K562 (cell line): Measurements from ENCODE around the gene SAMD14. TPM values are rescaled to one million over a fixed set of nuclear protein-coding genes. Genes with fewer than 3 reads are reported as not detected.

ENCODE experiments used
- CXXC5 ChIP-seq: fragments of 250-450 bp; sonication (Bioruptor Pico); IDR thresholded peaks from 2 replicates; pipeline ENCODE4 v1.8.0; 2022; ENCODE audit warnings: inconsistent platforms, mild to moderate bottlenecking, moderate library complexity
- EGR1 ChIP-seq: fragments of 450-650 bp; conservative IDR thresholded peaks from 2 replicates; pipeline ENCODE4 v1.6.1; 2017; ENCODE audit warnings: mild to moderate bottlenecking
- EHMT2 ChIP-seq: fragments of 450-650 bp; IDR thresholded peaks from 2 replicates; pipeline ENCODE4 v1.6.1; 2018; ENCODE audit warnings: antibody characterized with exemption
- ELK1 ChIP-seq: sonication (generic); formaldehyde crosslinking; IDR thresholded peaks from 2 replicates; pipeline ENCODE4 v1.8.1; 2022; ENCODE audit warnings: missing genetic modification reagents
- FOS ChIP-seq: IDR thresholded peaks from 3 replicates; pipeline ENCODE4 v1.6.1; 2011; ENCODE audit not compliant: insufficient read length; ENCODE audit errors: extremely low read depth
- HNRNPK ChIP-seq: fragments of 200-400 bp; formaldehyde crosslinking; IDR thresholded peaks from one replicate; pipeline ENCODE4 v1.6.1; 2018; ENCODE audit warnings: mild to moderate bottlenecking, low read depth, low read length; ENCODE audit not compliant: poor library complexity, severe bottlenecking
- NR4A1 ChIP-seq, 2 experiments: fragments of 250-450 bp in 1 of 2; fragments of 450-650 bp in 1 of 2; sonication (Bioruptor Pico) in 1 of 2; IDR thresholded peaks; 2 replicates each; pipeline versions ENCODE4 v1.4.0 to v1.6.1; 2016 to 2020; ENCODE audit warnings: mild to moderate bottlenecking in 2 of 2, missing compliant biosample characterization in 1 of 2, missing genetic modification characterization in 1 of 2, moderate library complexity in 1 of 2
- PCBP1 ChIP-seq: fragments of 200-400 bp; formaldehyde crosslinking; IDR thresholded peaks from 2 replicates; pipeline ENCODE4 v1.6.1; 2018; ENCODE audit warnings: mild to moderate bottlenecking, low read depth, low read length; ENCODE audit not compliant: poor library complexity, severe bottlenecking
- POLR2G ChIP-seq: fragments of 200-400 bp; formaldehyde crosslinking; IDR thresholded peaks from 2 replicates; pipeline ENCODE4 v1.6.1; 2017; ENCODE audit warnings: low read depth, mild to moderate bottlenecking, antibody characterized with exemption, low read length, moderate library complexity
- POLR3G ChIP-seq: IDR thresholded peaks from 2 replicates; pipeline ENCODE4 v1.6.1; 2011; ENCODE audit not compliant: insufficient read length, insufficient replicate concordance; ENCODE audit errors: extremely low read depth
- POU5F1 ChIP-seq: fragments of 150-350 bp; IDR thresholded peaks from 2 replicates; pipeline ENCODE4 v1.6.1; 2014; ENCODE audit warnings: borderline replicate concordance, low read length, low read depth, mild to moderate bottlenecking; ENCODE audit not compliant: partially characterized antibody
- RCOR1 ChIP-seq, 2 experiments: IDR thresholded peaks; 2 replicates each; pipeline ENCODE4 v1.6.1; 2012; ENCODE audit warnings: low read depth in 2 of 2, low read length in 2 of 2, borderline replicate concordance in 1 of 2, improper control_type of control experiment in 1 of 2
- SIX5 ChIP-seq, 2 experiments: IDR thresholded peaks; 2 replicates each; pipeline ENCODE4 v1.6.1; 2011; ENCODE audit warnings: low read length in 2 of 2, borderline replicate concordance in 1 of 2, low read depth in 1 of 2, mild to moderate bottlenecking in 1 of 2, moderate library complexity in 1 of 2; ENCODE audit not compliant: insufficient read depth in 1 of 2
- SUPT5H ChIP-seq: fragments of 450-650 bp; IDR thresholded peaks from 2 replicates; pipeline ENCODE4 v1.6.1; 2016
- XRCC3 ChIP-seq: fragments of 450-650 bp; IDR thresholded peaks from 2 replicates; pipeline ENCODE4 v1.6.1; 2017; ENCODE audit warnings: mild to moderate bottlenecking, moderate library complexity
- ZBTB7A ChIP-seq: IDR thresholded peaks from 2 replicates; pipeline ENCODE4 v1.6.1; 2011; ENCODE audit warnings: low read depth, mild to moderate bottlenecking, low read length, moderate library complexity, borderline replicate concordance; ENCODE audit not compliant: control insufficient read depth
- polyA plus RNA-seq, 8 experiments: library from polyadenylated mRNA; depleted of rRNA in 4 of 8; stranded (reverse) in 5 of 8; unstranded in 3 of 8; fragments of >200 nt; fragmentation: Nextera tagmentation in 2 of 8; fragmentation: Illumina TruSeq in 1 of 8; extraction: Ambion mirVana in 2 of 8; extraction: Trizol in 1 of 8; gene quantifications; 2 replicates each; pipeline versions ENCODE4 v1.2.1 to v1.2.3, GENCODE V29; 2011 to 2014; ENCODE audit warnings: inconsistent platforms in 1 of 8, missing spikeins in 1 of 8
- total RNA-seq, 7 experiments: library from RNA; depleted of rRNA in 6 of 7; stranded (reverse); fragments of >200 nt in 6 of 7; fragmentation: Illumina TruSeq in 2 of 7; extraction: Trizol in 2 of 7; gene quantifications; 2 replicates each; pipeline versions ENCODE4 v1.2.1 to v1.2.3, GENCODE V29; 2011 to 2021; ENCODE audit warnings: low replicate concordance in 1 of 7
- TF ChIP-seq, protein P1 (sequence below), 2 experiments: fragments of 450-650 bp in 1 of 2; sonication (generic) in 1 of 2; formaldehyde crosslinking in 1 of 2; IDR thresholded peaks in 1 of 2; conservative IDR thresholded peaks in 1 of 2; 2 replicates each; pipeline versions ENCODE4 v1.6.1 to v1.8.1; 2016 to 2023; ENCODE audit warnings: mild to moderate bottlenecking in 2 of 2, moderate library complexity in 2 of 2, inconsistent platforms in 1 of 2, missing genetic modification reagents in 1 of 2
- TF ChIP-seq, protein P2 (sequence below): sonication (generic); formaldehyde crosslinking; IDR thresholded peaks from 2 replicates; pipeline ENCODE4 v1.8.0; 2022; ENCODE audit warnings: missing genetic modification reagents, mild to moderate bottlenecking, borderline replicate concordance
- TF ChIP-seq, protein P3 (sequence below): fragments of 450-650 bp; IDR thresholded peaks from 2 replicates; pipeline ENCODE4 v1.6.1; 2016; ENCODE audit warnings: antibody characterized with exemption

The SAMD14 gene
- total and polyA plus RNA-seq, 9 of the 15 experiments (the other 6 are each of a cell fraction or from before 2014, with no cell fraction given), result 0.04 to 0.07 TPM; not detected in 7

GRCh38 chr17:50117202-50118051, 12.5 kb downstream of the SAMD14 start (continued):
- TF ChIP-seq POLR3G (no peak), SIX5 (IDR thresholded peaks at IDR 0.05; ENCODE audit: borderline replicate concordance in 1 of 2, insufficient read depth in 1 of 2, low read depth in 1 of 2, low read length in 2 of 2) (no peak), EGR1 (no peak), HNRNPK (no peak), NR4A1 (CRISPR knock-in tag; IDR thresholded peaks at IDR 0.05) (no peak), NR4A1 (tag; IDR thresholded peaks at IDR 0.05) (no peak), XRCC3 (no peak), SUPT5H (no peak), ELK1 (CRISPR knock-in tag) (no peak), CXXC5 (peak; percentile 85), RCOR1 (IDR thresholded peaks at IDR 0.05; ENCODE audit: borderline replicate concordance in 1 of 2, low read depth in 2 of 2, low read length in 2 of 2) (0 out of 4 replicates have a peak, but pooled peaks of 1 of the 2 experiments have one; percentile 27), FOS (no peak), POU5F1 (no peak), PCBP1 (no peak), ZBTB7A (peak; percentile 25; the same call in 1 of the 2 replicates), POLR2G (no peak), EHMT2 (no peak)
- TF ChIP-seq, protein P1, sequence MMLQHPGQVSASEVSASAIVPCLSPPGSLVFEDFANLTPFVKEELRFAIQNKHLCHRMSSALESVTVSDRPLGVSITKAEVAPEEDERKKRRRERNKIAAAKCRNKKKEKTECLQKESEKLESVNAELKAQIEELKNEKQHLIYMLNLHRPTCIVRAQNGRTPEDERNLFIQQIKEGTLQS (IDR thresholded peaks at IDR 0.05), result no peak
- TF ChIP-seq, protein P1 (CRISPR knock-in tag; conservative IDR thresholded peaks at IDR 0.05), result no peak
- TF ChIP-seq, protein P2, sequence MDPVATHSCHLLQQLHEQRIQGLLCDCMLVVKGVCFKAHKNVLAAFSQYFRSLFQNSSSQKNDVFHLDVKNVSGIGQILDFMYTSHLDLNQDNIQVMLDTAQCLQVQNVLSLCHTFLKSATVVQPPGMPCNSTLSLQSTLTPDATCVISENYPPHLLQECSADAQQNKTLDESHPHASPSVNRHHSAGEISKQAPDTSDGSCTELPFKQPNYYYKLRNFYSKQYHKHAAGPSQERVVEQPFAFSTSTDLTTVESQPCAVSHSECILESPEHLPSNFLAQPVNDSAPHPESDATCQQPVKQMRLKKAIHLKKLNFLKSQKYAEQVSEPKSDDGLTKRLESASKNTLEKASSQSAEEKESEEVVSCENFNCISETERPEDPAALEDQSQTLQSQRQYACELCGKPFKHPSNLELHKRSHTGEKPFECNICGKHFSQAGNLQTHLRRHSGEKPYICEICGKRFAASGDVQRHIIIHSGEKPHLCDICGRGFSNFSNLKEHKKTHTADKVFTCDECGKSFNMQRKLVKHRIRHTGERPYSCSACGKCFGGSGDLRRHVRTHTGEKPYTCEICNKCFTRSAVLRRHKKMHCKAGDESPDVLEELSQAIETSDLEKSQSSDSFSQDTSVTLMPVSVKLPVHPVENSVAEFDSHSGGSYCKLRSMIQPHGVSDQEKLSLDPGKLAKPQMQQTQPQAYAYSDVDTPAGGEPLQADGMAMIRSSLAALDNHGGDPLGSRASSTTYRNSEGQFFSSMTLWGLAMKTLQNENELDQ (CRISPR knock-in tag), result no peak
- TF ChIP-seq, protein P3, sequence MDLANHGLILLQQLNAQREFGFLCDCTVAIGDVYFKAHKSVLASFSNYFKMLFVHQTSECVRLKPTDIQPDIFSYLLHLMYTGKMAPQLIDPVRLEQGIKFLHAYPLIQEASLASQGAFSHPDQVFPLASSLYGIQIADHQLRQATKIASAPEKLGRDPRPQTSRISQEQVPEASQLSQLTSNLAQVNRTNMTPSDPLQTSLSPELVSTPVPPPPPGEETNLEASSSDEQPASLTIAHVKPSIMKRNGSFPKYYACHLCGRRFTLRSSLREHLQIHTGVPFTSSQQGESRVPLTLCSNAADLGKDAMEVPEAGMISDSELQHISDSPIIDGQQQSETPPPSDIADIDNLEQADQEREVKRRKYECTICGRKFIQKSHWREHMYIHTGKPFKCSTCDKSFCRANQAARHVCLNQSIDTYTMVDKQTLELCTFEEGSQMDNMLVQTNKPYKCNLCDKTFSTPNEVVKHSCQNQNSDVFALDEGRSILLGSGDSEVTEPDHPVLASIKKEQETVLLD, result no peak
